Activated CD8-positive, alpha-beta memory T cell treated with anti-CD3 and anti-CD28 coated beads, Interleukin-2, amount 10 ng/mL, durations not matched to agents 7 days and 5 days (primary cell): ENCODE measurements around the gene AGBL3. TPM values are rescaled to one million over a fixed set of nuclear protein-coding genes. Genes with fewer than 3 reads are reported as not detected.
A peak's percentile ranks its signal among the peaks of the same experiment; 100 is the strongest.

Experiments
- ATAC-seq: fragments of 150-1000 bp; cut with Tn5 transposase; one replicate; pipeline ENCODE4 v1.10.0; 2021; ENCODE audit warnings: moderate library complexity
- CTCF ChIA-PET: fragments of 350-600 bp; sonication (Branson Sonifier 250); formaldehyde crosslinking; loops from one replicate; lab custom pipeline; 2021; ENCODE audit warnings: antibody characterized with exemption; lab: Charles Lee
- DNase-seq: peaks from one replicate; pipeline ENCODE4 v3.0.0-alpha.2; 2020
- H3K27ac Mint-ChIP-seq: one replicate; pipeline ENCODE4 v1.8.0; 2021; ENCODE audit warnings: mild to moderate bottlenecking, mixed read lengths
- H3K27me3 Mint-ChIP-seq: one replicate; pipeline ENCODE4 v1.8.0; 2021; ENCODE audit warnings: mixed read lengths
- H3K36me3 Mint-ChIP-seq: one replicate; pipeline ENCODE4 v1.8.0; 2021; ENCODE audit warnings: mild to moderate bottlenecking, mixed read lengths
- H3K4me1 Mint-ChIP-seq: one replicate; pipeline ENCODE4 v1.8.0; 2021; ENCODE audit warnings: mixed read lengths
- H3K4me3 Mint-ChIP-seq: one replicate; pipeline ENCODE4 v1.8.0; 2021; ENCODE audit warnings: mild to moderate bottlenecking, moderate library complexity, mixed read lengths
- H3K9me3 Mint-ChIP-seq: one replicate; pipeline ENCODE4 v1.8.0; 2022; ENCODE audit warnings: low read depth, mixed read lengths
- total RNA-seq, 2 experiments: library from RNA; stranded (reverse); gene quantifications; one replicate each; pipeline ENCODE4 v1.2.3, GENCODE V29; 2021

The AGBL3 gene
- total RNA-seq, 2 experiments from 2014 or later = 2.4 to 2.8 TPM

DNA sequence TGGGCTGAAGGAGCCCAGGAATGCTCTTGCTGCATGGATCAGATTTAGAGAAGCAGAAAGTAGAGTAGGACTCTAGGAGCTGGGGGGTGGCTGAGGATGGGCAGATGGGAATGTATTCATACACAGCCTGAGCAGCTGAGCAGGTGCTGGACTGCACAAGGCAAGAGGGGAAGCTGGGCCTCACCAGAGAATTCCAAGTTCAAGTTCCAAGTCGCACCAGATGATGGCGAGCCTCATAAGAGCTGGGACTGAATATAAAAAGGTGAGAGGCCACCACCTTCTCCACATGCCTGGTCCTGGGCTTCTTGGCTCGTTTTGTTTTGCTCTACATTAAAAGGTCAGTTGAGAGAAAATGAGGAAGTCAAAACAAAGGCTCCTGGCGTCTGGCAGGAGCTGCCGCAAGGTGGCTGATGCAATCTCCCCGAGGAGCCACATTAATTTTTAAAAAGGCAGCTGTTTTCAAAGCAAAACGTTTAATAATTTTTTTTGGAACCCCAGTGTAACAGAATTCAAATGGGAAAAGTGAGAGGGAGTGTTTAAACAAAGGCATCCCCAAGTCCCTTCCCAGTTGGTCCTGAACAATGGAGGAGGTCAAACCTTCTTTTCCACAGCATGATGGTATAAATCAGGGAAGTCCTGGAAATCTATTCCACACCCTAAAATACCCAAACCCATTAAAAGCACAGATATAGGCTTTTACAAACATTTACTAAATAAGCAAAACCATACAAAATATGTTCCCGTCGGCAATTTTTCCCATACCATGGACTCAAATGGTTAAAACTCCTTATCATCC is 174.7 kb downstream of the AGBL3 start:
- Mint-ChIP-seq H3K4me1 (peaks cover 34% of the 10 kb centered on the region), H3K27me3 (no peaks in the 10 kb centered on the region), H3K4me3 (no peak overlapping the region), H3K9me3 (peaks cover 15% of the 10 kb centered on the region), H3K36me3 (peaks cover 89% of the 10 kb centered on the region), H3K27ac (peak overlapping the region; percentile 88)
- CTCF ChIA-PET = interaction anchor here (0.7 to 6.4 kb wide), 3 partner anchors 9 to 174 kb away, joined by 3 to 32 read pairs (median 7); partner anchors contain the start of genes AGBL3 and CYREN
- ATAC-seq (no peak), DNase-seq (no peak)

DNA sequence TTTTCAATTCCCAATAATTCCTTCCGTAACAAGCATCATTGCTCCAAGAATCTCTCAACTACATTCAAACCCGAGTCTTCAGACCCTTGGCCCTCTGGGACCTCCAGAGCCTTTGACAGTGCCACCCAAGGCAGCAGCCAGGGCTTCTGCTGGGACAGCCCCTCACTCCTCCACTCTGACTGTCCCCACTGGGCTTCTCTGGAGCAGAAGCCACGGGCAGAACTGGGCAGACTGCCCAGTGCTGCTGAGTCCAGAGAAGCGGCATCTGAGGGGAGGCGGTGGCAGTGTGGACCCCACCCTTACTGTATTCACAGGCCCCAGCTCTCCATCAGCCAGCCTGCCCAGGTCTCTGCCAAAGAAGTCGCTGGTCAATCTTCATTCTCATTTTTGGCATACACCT is 175.4 kb downstream of the AGBL3 start:
- ATAC-seq (no peak), DNase-seq (no peak)
- CTCF ChIA-PET = no interaction called here
- peaks cover 35% of the 10 kb centered on the region for H3K4me1 Mint-ChIP-seq
- peaks cover 12% of the 10 kb centered on the region for H3K9me3 Mint-ChIP-seq
- H3K27me3 Mint-ChIP-seq = no peaks in the 10 kb centered on the region
- peaks cover 87% of the 10 kb centered on the region for H3K36me3 Mint-ChIP-seq
- H3K27ac Mint-ChIP-seq = peak overlapping the region; percentile 17
- no peak overlapping the region for H3K4me3 Mint-ChIP-seq

- Mint-ChIP-seq H3K9me3 (peaks cover 8% of the 10 kb centered on the region), H3K27me3 (no peaks in the 10 kb centered on the region), H3K4me1 (peaks cover 39% of the 10 kb centered on the region), H3K4me3 (no peak overlapping the region), H3K27ac (no peak overlapping the region), H3K36me3 (peaks cover 85% of the 10 kb centered on the region)
- ATAC-seq (no peak), DNase-seq (no peak)
- CTCF ChIA-PET = no interaction called here
Measured at GRCh38 chr7:135162382-135163001, 176.2 kb downstream of the AGBL3 start.

GRCh38 chr7:135164357-135165061 is 178.2 kb downstream of the AGBL3 start:
- CTCF ChIA-PET = interaction anchor here (0.5 to 1.9 kb wide), 3 partner anchors 17 to 178 kb away, joined by 3 to 8 read pairs (median 5); partner anchors contain the start of genes AGBL3 and TMEM140
- Mint-ChIP-seq H3K27ac (no peak overlapping the region), H3K4me1 (peaks cover 49% of the 10 kb centered on the region), H3K36me3 (peaks cover 83% of the 10 kb centered on the region), H3K4me3 (no peak overlapping the region), H3K27me3 (no peaks in the 10 kb centered on the region), H3K9me3 (peaks cover 8% of the 10 kb centered on the region)
- no peak for ATAC-seq
- DNase-seq = peak; percentile 28

- Mint-ChIP-seq H3K9me3 (peaks cover 4% of the 10 kb centered on the region), H3K4me3 (no peak overlapping the region), H3K4me1 (peaks cover 40% of the 10 kb centered on the region), H3K27me3 (no peaks in the 10 kb centered on the region), H3K27ac (no peak overlapping the region), H3K36me3 (peaks cover 72% of the 10 kb centered on the region)
- no peak for ATAC-seq
- CTCF ChIA-PET = interaction anchor here (1.4 to 6.4 kb wide), 4 partner anchors 8 to 180 kb away, joined by 4 to 65 read pairs (median 4); partner anchors contain the start of gene AGBL3
- DNase-seq = peak; percentile 23
Measured at GRCh38 chr7:135165862-135166261, 179.6 kb downstream of the AGBL3 start.

- Mint-ChIP-seq H3K27me3 (no peaks in the 10 kb centered on the region), H3K27ac (no peak overlapping the region), H3K36me3 (peaks cover 66% of the 10 kb centered on the region), H3K4me3 (no peak overlapping the region), H3K4me1 (peaks cover 40% of the 10 kb centered on the region), H3K9me3 (peaks cover 3% of the 10 kb centered on the region)
- CTCF ChIA-PET = interaction anchor here (1.4 to 6.4 kb wide), 4 partner anchors 9 to 180 kb away, joined by 4 to 65 read pairs (median 4); partner anchors contain the start of gene AGBL3
- DNase-seq (no peak), ATAC-seq (no peak)
Measured at GRCh38 chr7:135166338-135166990, 180.2 kb downstream of the AGBL3 start.

- Mint-ChIP-seq H3K9me3 (peaks cover under 1% of the 10 kb centered on the region), H3K27ac (peak overlapping the region; percentile 65), H3K36me3 (peaks cover 56% of the 10 kb centered on the region), H3K4me3 (peak overlapping the region; percentile 22), H3K27me3 (no peaks in the 10 kb centered on the region), H3K4me1 (peaks cover 43% of the 10 kb centered on the region)
- CTCF ChIA-PET = interaction anchor here (0.6 to 6.4 kb wide), 5 partner anchors 10 to 181 kb away, joined by 4 to 65 read pairs (median 4); partner anchors contain the start of genes AGBL3 and TMEM140
- DNase-seq (no peak), ATAC-seq (no peak)
Measured at GRCh38 chr7:135167365-135167917, 181.1 kb downstream of the AGBL3 start.

DNA sequence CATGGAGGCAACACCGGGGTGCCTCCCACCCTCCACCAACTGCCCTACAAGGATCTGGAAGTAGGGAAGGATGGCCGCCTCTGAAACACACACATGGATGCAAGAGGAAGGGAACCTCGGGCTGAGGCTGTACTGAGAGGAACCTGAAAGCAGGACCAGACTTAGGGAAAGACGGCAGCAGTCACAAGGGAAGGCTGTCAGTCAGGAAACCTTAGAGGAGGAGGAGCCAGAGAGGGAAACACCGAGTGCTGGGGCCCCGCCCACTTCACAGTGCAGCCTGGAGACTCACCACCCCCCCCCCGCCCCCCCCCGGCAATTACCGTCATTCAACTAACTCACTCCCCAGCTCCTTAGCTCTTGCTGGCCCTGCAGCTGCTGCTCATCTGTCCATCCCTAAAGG is 181.7 kb downstream of the AGBL3 start:
- ATAC-seq (no peak), DNase-seq (no peak)
- peaks cover 51% of the 10 kb centered on the region for H3K36me3 Mint-ChIP-seq
- peak overlapping the region; percentile 92 for H3K27ac Mint-ChIP-seq
- H3K4me3 Mint-ChIP-seq = peak overlapping the region; percentile 22
- CTCF ChIA-PET = interaction anchor here (4.0 to 6.4 kb wide), 3 partner anchors 10 to 182 kb away, joined by 32 to 65 read pairs (median 39); partner anchors contain the start of genes AGBL3 and TMEM140
- peaks cover 43% of the 10 kb centered on the region for H3K4me1 Mint-ChIP-seq
- no peaks in the 10 kb centered on the region for H3K9me3 Mint-ChIP-seq
- no peaks in the 10 kb centered on the region for H3K27me3 Mint-ChIP-seq

DNA sequence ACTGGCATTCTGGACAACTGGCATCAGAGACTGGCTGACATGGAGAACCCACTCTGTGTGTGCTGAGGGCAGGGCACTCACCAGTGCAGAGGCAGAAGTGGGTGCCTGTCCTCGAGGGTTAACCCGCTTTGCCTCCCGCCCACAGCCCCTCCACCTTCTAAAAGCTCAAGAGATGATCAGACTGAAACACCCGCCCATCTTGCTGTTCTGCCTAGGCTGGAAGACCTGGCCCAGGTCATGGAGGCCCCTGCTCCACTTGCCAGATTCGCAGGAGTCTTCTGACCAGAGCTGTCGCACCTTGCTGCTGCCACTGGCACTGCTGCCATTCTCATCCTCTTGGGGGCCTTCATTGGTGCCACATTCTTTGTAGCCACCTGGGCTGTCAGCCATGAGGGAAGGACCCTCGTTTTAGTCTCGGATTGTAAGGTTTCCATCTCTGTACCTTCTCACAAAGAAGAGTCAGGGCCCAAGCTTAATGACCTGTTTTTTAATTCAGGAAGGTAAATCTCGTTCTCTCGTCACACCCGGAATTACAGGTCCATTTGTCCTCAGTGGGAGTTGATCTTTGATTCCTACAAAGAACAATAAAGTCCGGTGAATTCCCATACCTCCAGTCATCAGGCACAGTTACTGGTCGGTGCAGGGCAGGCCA is 182.3 kb downstream of the AGBL3 start:
- no peak for ATAC-seq
- no peaks in the 10 kb centered on the region for H3K27me3 Mint-ChIP-seq
- H3K9me3 Mint-ChIP-seq = no peaks in the 10 kb centered on the region
- peaks cover 49% of the 10 kb centered on the region for H3K36me3 Mint-ChIP-seq
- peak overlapping the region; percentile 90 for H3K4me3 Mint-ChIP-seq
- no peak for DNase-seq
- H3K27ac Mint-ChIP-seq = peak overlapping the region; percentile 92
- H3K4me1 Mint-ChIP-seq = peaks cover 43% of the 10 kb centered on the region
- CTCF ChIA-PET = interaction anchor here (0.8 to 6.4 kb wide), 9 partner anchors 10 to 534 kb away, joined by 3 to 65 read pairs (median 4); partner anchors contain the start of genes AGBL3 and TMEM140

GRCh38 chr7:135169141-135169963 is 183.0 kb downstream of the AGBL3 start:
- peak; percentile 85 for DNase-seq
- H3K27me3 Mint-ChIP-seq = no peaks in the 10 kb centered on the region
- H3K4me3 Mint-ChIP-seq = peak overlapping the region; percentile 90
- peaks cover 42% of the 10 kb centered on the region for H3K36me3 Mint-ChIP-seq
- peaks cover 43% of the 10 kb centered on the region for H3K4me1 Mint-ChIP-seq
- H3K27ac Mint-ChIP-seq = peak overlapping the region; percentile 92
- H3K9me3 Mint-ChIP-seq = no peaks in the 10 kb centered on the region
- peak; percentile 52 for ATAC-seq
- CTCF ChIA-PET = interaction anchor here (0.8 to 6.4 kb wide), 11 partner anchors 10 to 535 kb away, joined by 3 to 65 read pairs (median 4); partner anchors contain the start of genes AGBL3 and TMEM140

- peak; percentile 2 for ATAC-seq
- peaks cover 38% of the 10 kb centered on the region for H3K36me3 Mint-ChIP-seq
- peaks cover 43% of the 10 kb centered on the region for H3K4me1 Mint-ChIP-seq
- H3K4me3 Mint-ChIP-seq = peak overlapping the region; percentile 90
- H3K27me3 Mint-ChIP-seq = no peaks in the 10 kb centered on the region
- peak overlapping the region; percentile 92 for H3K27ac Mint-ChIP-seq
- no peaks in the 10 kb centered on the region for H3K9me3 Mint-ChIP-seq
- DNase-seq = no peak
- CTCF ChIA-PET = interaction anchor here (1.0 to 6.4 kb wide), 11 partner anchors 9 to 532 kb away, joined by 3 to 65 read pairs (median 7); partner anchors contain the start of genes AGBL3 and TMEM140
Measured at GRCh38 chr7:135169964-135170273, 183.6 kb downstream of the AGBL3 start.
